ENCODE measurements around the gene TMEM259.

The TMEM259 gene

DNA sequence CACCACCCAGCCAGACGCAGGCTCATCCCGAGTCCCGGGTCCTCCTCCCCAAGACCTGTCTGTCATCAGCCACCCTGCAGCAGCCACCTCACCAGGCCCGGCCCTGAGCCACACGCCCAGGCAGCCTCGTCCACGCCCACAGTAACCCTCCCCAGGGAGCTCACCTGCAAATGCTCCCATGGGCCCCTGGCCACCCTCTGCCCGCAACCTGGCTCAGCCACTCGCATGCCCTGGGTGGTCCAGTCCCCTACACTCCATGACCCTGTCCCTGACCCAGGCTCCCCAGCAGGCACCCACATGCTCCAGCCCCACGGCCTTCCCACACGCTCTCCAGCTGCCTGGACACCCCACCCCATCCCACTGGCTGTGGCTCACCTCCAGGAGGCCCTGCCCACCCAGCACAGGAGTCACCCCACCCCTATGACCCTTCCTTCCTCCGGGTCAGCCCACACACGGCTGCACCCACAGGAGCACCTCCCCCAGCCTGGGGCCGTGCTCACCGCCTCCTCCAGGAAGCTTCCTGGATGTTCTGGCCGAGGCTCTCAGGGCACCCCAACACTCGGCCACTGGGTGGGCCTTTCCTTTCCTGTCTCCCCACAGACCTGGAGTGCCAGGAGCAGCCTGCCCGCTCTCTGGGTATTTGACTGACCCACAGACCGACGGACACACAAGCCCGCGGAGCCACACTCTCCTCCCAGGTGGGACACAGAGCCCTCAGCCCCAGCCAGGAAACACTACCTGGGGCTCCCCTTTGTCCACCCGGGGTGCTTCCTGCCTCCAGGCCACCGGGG is 3.6 kb downstream of the TMEM259 start:
- H3K4me3 ChIP-seq (ENCODE audit: low read depth in 1 of 2, low read length in 1 of 2), result no peak overlapping the region
- H3K4me1 ChIP-seq (ENCODE audit: control insufficient read depth in 1 of 2, insufficient read depth in 1 of 2, low read depth in 1 of 2, low read length in 1 of 2), result peaks cover 31 to 42% of the 10 kb centered on the region in 2 experiments
- no peaks in the 10 kb centered on the region for H3K27me3 ChIP-seq
- no peaks in the 10 kb centered on the region for H3K9me3 ChIP-seq
- peaks cover 28% of the 10 kb centered on the region for H3K36me3 ChIP-seq
- H3K27ac ChIP-seq, result no peak overlapping the region
- TF ChIP-seq, protein P1, sequence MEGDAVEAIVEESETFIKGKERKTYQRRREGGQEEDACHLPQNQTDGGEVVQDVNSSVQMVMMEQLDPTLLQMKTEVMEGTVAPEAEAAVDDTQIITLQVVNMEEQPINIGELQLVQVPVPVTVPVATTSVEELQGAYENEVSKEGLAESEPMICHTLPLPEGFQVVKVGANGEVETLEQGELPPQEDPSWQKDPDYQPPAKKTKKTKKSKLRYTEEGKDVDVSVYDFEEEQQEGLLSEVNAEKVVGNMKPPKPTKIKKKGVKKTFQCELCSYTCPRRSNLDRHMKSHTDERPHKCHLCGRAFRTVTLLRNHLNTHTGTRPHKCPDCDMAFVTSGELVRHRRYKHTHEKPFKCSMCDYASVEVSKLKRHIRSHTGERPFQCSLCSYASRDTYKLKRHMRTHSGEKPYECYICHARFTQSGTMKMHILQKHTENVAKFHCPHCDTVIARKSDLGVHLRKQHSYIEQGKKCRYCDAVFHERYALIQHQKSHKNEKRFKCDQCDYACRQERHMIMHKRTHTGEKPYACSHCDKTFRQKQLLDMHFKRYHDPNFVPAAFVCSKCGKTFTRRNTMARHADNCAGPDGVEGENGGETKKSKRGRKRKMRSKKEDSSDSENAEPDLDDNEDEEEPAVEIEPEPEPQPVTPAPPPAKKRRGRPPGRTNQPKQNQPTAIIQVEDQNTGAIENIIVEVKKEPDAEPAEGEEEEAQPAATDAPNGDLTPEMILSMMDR (IDR thresholded peaks at IDR 0.05), result no peak

DNA sequence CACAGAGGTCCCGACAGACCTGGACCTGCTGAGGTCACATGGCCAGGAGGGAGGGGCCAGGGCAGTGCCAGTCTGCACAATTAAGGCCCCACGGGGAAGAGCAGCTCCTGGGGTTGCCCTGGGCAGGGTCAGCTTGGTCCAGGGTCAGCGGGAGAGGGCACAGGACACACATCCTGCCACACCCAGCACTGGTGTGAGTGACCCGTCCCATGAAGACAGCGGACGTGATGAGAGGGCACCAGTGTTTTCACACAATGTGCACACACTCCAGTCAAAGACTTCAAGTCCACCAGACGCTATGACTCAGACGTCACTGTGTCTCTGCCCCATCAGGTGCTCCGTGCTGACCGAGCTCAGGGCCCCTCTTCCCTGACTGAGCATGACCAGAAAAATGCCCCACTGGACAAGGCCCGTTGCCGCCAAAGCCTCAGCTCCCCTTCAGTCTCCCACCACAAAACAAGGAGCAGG is 4.2 kb downstream of the TMEM259 start:
- H3K4me3 ChIP-seq (ENCODE audit: low read depth in 1 of 2, low read length in 1 of 2), result no peak overlapping the region
- no peaks in the 10 kb centered on the region for H3K9me3 ChIP-seq
- TF ChIP-seq, protein P1 (IDR thresholded peaks at IDR 0.05), result no peak
- no peaks in the 10 kb centered on the region for H3K27me3 ChIP-seq
- no peak overlapping the region for H3K27ac ChIP-seq
- peaks cover 25 to 36% of the 10 kb centered on the region in 2 experiments for H3K4me1 ChIP-seq (ENCODE audit: control insufficient read depth in 1 of 2, insufficient read depth in 1 of 2, low read depth in 1 of 2, low read length in 1 of 2)
- peaks cover 34% of the 10 kb centered on the region for H3K36me3 ChIP-seq

DNA sequence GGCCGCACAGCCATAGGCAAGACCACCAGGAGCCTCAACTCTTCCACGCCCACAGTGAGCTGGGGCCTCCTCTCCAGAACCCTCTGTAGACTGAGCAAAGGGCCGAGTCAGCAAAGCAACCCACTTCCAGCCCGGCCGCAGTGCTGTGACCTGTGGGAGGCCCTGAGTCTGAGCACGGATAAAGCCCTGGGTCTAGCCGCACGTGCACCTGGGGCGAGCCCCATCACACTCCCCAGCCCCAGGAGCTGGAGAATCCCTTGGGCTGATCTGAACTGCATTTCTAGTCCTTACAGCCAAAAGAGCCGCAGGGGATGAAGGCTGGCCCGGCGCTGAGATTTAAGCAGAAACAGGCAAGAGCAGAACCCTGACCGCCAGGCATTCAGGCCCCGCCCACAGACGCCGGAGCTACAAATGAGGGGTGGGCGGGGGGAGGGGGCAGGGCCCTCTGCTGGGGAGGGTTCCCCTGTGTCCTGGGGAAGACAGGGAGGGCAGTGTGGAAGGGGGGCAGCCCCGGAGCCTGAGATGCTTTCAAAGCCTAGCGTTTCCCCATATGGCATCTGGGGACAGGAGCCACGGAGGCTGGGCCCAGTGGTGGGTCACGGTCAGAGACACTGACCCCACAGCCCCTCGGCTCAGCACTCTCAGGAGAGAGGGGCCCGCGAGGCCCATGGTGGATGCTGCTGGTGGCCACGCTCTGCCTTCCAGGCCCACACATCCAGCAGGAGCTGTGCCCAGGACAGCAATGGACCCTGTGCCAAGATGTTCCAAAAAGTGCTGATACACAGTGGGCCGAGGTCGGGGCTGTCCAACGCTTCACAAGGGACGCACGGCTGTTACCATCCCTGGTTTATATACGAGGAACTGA is 4.9 kb downstream of the TMEM259 start:
- H3K36me3 ChIP-seq, result peaks cover 41% of the 10 kb centered on the region
- H3K27ac ChIP-seq, result no peak overlapping the region
- H3K4me1 ChIP-seq (ENCODE audit: control insufficient read depth in 1 of 2, insufficient read depth in 1 of 2, low read depth in 1 of 2, low read length in 1 of 2), result peaks cover 21 to 29% of the 10 kb centered on the region in 2 experiments
- no peak overlapping the region for H3K4me3 ChIP-seq (ENCODE audit: low read depth in 1 of 2, low read length in 1 of 2)
- H3K9me3 ChIP-seq, result no peaks in the 10 kb centered on the region
- no peaks in the 10 kb centered on the region for H3K27me3 ChIP-seq
- TF ChIP-seq, protein P1 (IDR thresholded peaks at IDR 0.05), result no peak

DNA sequence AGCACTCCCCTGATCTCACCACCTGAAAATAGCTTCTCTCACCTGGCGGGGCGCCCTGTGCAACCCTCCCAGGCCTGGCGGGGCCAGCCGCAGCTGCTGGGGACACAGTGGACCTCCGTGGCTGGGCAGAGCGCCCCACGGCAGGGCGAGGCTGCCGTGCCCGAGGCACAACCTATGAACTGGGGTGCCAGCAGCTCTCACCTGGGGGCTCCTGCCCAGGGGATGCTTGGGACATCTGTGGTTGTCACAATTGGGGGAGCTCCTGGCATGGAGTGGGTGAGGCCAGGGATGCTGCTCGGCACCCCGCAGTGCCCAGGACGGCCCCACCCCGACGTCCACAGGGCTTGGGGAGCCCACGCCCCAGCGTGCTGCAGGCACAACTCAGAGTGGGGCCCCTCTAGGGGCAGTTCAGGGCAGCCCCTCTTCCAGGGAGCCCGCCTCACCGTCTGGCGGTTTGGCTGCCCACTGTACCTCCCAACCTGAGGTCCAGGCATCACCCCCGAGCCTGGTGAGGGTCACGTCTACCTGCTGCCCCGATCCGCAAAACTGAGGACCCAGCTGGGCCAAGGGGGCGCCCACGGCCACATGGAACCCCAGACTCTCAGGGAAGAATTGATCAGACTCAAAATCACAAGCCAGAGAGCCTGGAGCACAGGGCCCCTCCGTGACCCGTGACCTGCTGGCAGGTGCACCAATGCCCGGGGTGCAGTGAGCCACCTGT is 5.7 kb downstream of the TMEM259 start:
- TF ChIP-seq, protein P1 (IDR thresholded peaks at IDR 0.05), result no peak
- H3K4me1 ChIP-seq (ENCODE audit: control insufficient read depth in 1 of 2, insufficient read depth in 1 of 2, low read depth in 1 of 2, low read length in 1 of 2), result peaks cover 17 to 24% of the 10 kb centered on the region in 2 experiments

More for the DNA sequence above, 5.7 kb downstream of the TMEM259 start:
- Histone ChIP-seq H3K27me3 (no peaks in the 10 kb centered on the region), H3K9me3 (no peaks in the 10 kb centered on the region), H3K4me3 (ENCODE audit: low read depth in 1 of 2, low read length in 1 of 2) (no peak overlapping the region), H3K36me3 (peaks cover 49% of the 10 kb centered on the region), H3K27ac (no peak overlapping the region)
